SW480 (cell line): ENCODE data around the gene OST4.

ENCODE experiments used
- DNase-seq: peaks from one replicate; pipeline ENCODE4 v3.0.0-alpha.2; 2016; ENCODE audit warnings: low spot score

The OST4 gene

DNA sequence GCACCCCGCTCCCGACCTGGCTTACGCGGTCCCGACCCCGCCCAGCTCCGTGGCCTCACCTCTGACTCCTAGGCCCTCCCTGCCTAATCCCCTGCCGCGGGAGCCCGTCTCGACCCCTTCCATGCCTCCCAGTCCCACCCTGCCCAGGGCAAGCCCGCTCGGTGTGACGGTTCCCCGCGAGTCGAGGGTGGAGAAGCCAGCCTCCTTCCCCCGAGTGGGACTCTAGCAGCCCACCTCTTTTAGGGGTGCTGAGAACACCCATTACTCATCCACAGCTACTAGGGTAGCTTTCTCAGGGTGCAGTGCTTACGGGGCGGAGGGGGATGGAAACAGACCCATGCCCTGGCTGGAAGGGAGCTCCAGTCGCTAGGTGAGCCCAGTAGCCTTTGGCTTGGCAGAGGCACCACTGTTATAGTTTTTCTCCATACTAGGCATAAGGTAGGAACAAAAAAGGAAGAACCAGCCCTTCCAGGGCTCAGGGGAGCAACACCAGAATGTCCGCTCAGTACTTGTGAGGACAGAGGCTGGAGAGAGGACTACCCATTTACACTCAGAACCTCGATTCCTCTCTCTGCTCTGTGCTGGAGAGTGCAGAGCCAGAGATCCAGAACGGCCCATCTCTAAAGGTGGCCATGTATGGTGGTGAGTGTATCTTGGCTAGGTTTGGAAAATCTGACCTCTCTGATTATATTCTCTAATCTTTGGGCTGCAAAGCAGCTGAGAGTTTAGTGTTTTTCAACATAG, 19.4 kb downstream of the OST4 start:
- DNase-seq: peak; percentile 47

GRCh38 chr2:27050996-27051901, 20.2 kb downstream of the OST4 start, which contains the start of gene AGBL5:
AGBL5 (plus strand) TSS chr2:27051668; CDS start chr2:27052959, 1,291 bp downstream.
- peak; percentile 96 for DNase-seq

GRCh38 chr2:27050281-27050995, 21.0 kb downstream of the OST4 start:
- DNase-seq: peak; percentile 99

- no peak for DNase-seq
Measured at GRCh38 chr2:27049422-27050280, 21.8 kb downstream of the OST4 start.

DNA sequence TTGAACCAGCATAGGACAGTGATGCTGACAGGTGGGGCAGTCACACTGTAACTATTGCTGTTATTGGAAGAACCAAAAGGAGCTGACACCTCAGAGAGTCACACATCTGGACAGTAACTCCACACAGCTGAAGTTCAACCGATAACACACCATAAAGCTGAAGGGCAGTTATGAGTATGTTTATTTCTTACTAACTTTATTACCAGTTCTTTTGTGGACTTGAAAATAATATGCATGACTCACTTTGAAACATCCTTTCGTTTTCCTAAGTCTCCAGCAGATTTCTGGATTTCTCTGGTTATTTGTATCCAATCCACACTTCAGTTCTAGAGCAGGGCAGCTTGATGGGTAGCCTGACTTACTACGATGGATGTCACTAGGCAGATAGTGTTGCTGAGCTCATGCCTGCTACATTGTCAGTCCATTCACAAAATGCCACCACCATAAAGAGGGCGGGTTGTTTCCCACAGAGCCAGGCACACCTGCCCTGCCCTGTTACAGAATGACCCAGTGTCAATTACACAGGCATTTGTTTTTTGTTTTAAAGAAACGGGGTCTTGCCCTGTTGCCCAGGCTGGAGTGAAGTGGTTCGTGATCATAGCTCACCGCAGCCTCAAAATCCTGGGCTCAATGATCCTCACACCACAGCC, 28.3 kb downstream of the OST4 start:
- no peak for DNase-seq

DNA sequence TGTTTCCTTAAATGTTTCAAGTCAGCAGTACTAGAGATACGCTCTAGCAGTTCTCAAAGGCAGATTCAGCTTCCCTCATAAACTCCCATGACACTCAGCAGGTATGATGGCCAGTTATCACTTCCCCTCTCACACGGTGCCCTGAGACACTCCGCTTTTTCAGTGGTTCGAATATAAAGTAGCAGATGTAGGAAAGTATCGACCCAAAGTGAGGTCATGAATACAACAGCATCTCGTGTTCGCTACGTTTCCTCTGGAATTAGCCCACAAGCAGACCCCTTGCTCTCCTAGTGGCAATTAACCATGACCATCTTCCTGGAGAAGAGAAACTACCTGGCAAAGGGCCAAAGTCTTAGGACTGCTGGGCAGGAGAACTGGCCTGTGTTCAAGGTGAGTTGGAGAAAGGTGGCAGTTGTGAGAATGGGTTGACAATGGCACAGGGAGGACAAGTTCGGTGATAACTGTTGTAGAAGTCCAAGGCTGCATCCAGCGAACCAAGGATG, 29.2 kb downstream of the OST4 start:
- DNase-seq: no peak

- DNase-seq: no peak
Measured at GRCh38 chr2:27041752-27042151, 29.7 kb downstream of the OST4 start.

- no peak for DNase-seq
Measured at GRCh38 chr2:27040282-27040681, 31.2 kb downstream of the OST4 start.

DNA sequence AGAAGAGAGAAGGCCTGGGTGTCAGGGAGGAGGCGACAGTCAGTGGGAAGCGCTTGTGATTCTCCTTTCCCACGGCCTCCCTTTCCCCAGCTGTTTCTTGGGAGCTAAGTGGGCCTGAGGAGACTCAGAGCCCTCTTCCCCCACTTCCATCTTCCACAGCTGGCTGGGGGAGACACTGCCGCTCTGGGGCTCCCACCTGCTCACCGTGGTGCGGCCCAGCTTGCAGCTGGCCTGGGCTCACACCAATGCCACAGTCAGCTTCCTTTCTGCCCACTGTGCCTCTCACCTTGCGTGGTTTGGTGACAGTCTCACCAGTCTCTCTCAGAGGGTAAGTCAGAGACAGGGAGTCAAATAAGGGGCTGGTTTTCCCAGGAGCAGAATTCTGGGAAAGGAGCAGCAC, 31.6 kb downstream of the OST4 start:
- DNase-seq: no peak

GRCh38 chr2:27039426-27039825, 32.0 kb downstream of the OST4 start:
- no peak for DNase-seq

GRCh38 chr2:27038631-27039339, 32.7 kb downstream of the OST4 start:
- no peak for DNase-seq

DNA sequence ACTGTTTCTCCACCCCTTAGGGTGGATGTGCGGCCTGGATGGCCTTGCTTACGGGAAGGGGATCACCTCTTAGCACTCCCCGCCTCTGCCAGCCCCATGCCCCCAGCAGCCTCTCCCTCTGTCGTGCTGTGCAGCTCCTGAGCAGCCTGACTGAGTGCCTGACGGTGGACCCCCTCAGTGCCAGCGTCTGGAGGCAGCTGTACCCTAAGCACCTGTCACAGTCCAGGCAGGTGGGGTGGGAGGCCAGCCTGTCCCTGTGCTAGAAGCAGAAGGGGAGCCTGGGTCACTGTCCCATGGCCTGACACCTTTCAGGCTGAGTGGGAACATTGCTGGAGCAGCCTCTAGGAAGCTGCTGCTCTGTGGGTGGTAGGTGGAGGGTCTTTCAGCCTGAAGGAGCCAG, 33.4 kb downstream of the OST4 start:
- no peak for DNase-seq

DNA sequence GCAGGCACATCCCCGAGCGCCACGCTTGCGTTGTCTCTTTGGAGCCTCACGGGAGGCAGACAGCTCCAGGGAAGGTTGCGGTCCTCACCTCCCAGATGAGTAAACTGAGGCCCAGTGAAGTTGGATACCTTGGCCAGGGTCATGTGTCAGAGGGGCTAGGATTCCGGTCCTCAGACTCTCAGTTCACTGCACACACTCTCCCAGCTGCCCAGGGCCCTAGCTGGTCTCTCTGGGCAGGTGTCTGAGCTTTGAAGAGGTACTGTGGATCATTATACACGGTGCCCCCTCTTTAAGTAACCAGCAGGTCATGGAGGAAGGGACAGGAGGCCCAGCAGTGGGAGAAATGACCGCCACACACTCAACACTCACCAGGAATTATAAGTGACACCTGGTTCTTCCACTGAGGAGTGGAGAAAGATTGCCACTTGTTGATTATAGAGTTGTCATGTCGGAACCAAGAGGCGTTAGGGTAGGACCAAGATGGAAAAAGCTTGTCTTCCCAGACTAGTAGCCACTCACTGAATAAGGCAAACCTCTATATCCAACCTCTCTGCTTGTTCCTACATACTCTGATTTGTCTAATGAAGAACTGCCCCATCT, 38.1 kb downstream of the OST4 start:
- no peak for DNase-seq

GRCh38 chr2:27032495-27033252, 38.8 kb downstream of the OST4 start, which contains the start of gene TMEM214:
TMEM214 (plus strand) TSS chr2:27032965; CDS start chr2:27033016, 51 bp downstream.
- peak; percentile 90 for DNase-seq

- DNase-seq: no peak
Measured at GRCh38 chr2:27029051-27029450, 42.4 kb downstream of the OST4 start.

DNA sequence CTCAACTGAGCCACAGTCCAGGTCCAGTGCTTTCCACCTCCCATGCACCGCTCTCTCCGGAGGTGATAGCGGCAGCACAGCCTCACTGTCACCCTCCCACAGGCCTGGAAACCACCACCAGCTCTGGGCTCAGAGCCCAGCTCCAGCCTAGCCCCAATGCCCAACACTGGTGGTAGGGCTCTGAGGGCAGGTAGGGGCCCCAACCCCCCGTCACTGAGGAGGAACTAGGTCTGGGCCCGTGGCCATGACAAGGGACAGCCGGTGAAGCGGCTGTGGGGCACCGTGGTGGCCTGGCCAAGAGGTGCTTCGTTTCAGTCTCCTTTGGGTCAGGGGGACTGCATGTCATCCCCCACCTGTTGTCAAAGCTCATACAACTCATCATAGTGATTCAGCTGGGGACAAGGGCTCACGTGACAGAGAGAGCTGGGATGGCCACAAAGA, 44.2 kb downstream of the OST4 start:
- no peak for DNase-seq

GRCh38 chr2:27025861-27026851, 45.3 kb downstream of the OST4 start:
- DNase-seq: no peak
